Measurements from ENCODE around the gene API5.

- no peak for TF ChIP-seq CTCF (IDR thresholded peaks at IDR 0.05; ENCODE audit: poor library complexity)
- TF ChIP-seq EZH2 (IDR thresholded peaks at IDR 0.05; ENCODE audit: borderline replicate concordance) = no peak
Observed at GRCh38 chr11:43367382-43368178, 55.8 kb downstream of the API5 start.

Data from hepatocyte (in vitro differentiated cells).